GM23338 (cell line): Measurements from ENCODE around the gene NEXMIF. TPM values are rescaled to one million over a fixed set of nuclear protein-coding genes. Genes with fewer than 3 reads are reported as not detected.
"Not testable (repeated sequence)": the region's sequence is repeated elsewhere in the genome, so short reads cannot be mapped to it uniquely, and the experiment has no call there.

Experiments used
- ATAC-seq: fragments of 200-7000 bp; cut with Tn5 transposase; 3 replicates; pipeline ENCODE4 v1.9.1; 2020
- DNase-seq: peaks from one replicate; pipeline ENCODE4 v3.0.0-alpha.2; 2015; ENCODE audit warnings: low spot score
- H2AFZ ChIP-seq: fragments of 200-600 bp; sonication (generic); 2 replicates; pipeline ENCODE4 v1.8.0; 2016; ENCODE audit warnings: antibody characterized with exemption, mild to moderate bottlenecking, moderate library complexity
- H3F3A ChIP-seq: fragments of 200-600 bp; sonication (generic); replicated peaks from 2 replicates; pipeline ENCODE4 v1.8.0; 2017; ENCODE audit warnings: antibody characterized with exemption, mixed run types, low read depth
- H3K27ac ChIP-seq: fragments of 200-600 bp; sonication (generic); 2 replicates; pipeline ENCODE4 v1.6.1; 2016; ENCODE audit warnings: low read depth
- H3K27me3 ChIP-seq: fragments of 200-600 bp; sonication (generic); 2 replicates; pipeline ENCODE4 v1.8.0; 2016; ENCODE audit warnings: mild to moderate bottlenecking, mixed run types, moderate library complexity; ENCODE audit not compliant: insufficient read depth
- H3K36me3 ChIP-seq: fragments of 200-600 bp; sonication (generic); 2 replicates; pipeline ENCODE4 v1.8.0; 2016; ENCODE audit warnings: mild to moderate bottlenecking; ENCODE audit not compliant: insufficient read depth
- H3K4me1 ChIP-seq: fragments of 200-600 bp; sonication (generic); 2 replicates; pipeline ENCODE4 v1.8.0; 2016; ENCODE audit warnings: mild to moderate bottlenecking, moderate library complexity; ENCODE audit not compliant: insufficient read depth
- H3K4me2 ChIP-seq: fragments of 200-600 bp; sonication (generic); 2 replicates; pipeline ENCODE4 v1.7.1; 2017; ENCODE audit warnings: mixed run types
- H3K4me3 ChIP-seq: fragments of 200-600 bp; sonication (generic); 2 replicates; pipeline ENCODE4 v1.6.1; 2016; ENCODE audit warnings: mixed run types
- H3K79me2 ChIP-seq: fragments of 200-600 bp; sonication (generic); replicated peaks from 2 replicates; pipeline ENCODE4 v1.8.0; 2017; ENCODE audit warnings: mild to moderate bottlenecking; ENCODE audit not compliant: insufficient read depth
- H3K9me2 ChIP-seq: fragments of 200-600 bp; sonication (generic); 2 replicates; pipeline ENCODE4 v1.8.0; 2017; ENCODE audit not compliant: insufficient read depth
- H4K20me1 ChIP-seq: fragments of 200-600 bp; sonication (generic); replicated peaks from 2 replicates; pipeline ENCODE4 v1.8.0; 2017; ENCODE audit warnings: mild to moderate bottlenecking; ENCODE audit not compliant: insufficient read depth
- H3K27ac Mint-ChIP-seq: 2 replicates; pipeline ENCODE4 v1.8.0; 2020; ENCODE audit warnings: inconsistent platforms, mild to moderate bottlenecking, moderate library complexity, mixed read lengths
- H3K27me3 Mint-ChIP-seq: 3 replicates; pipeline ENCODE4 v1.8.0; 2022; ENCODE audit warnings: low read depth, mild to moderate bottlenecking, moderate library complexity, mixed read lengths, inconsistent platforms; ENCODE audit not compliant: insufficient read depth, poor library complexity
- H3K36me3 Mint-ChIP-seq: 3 replicates; pipeline ENCODE4 v1.8.0; 2021; ENCODE audit warnings: low read depth, mild to moderate bottlenecking, inconsistent platforms, moderate library complexity, mixed read lengths
- H3K4me1 Mint-ChIP-seq: 3 replicates; pipeline ENCODE4 v1.8.0; 2020; ENCODE audit warnings: mild to moderate bottlenecking, inconsistent platforms, mixed read lengths
- H3K4me3 Mint-ChIP-seq: 3 replicates; pipeline ENCODE4 v1.8.0; 2021; ENCODE audit warnings: moderate library complexity, mild to moderate bottlenecking, inconsistent platforms, mixed read lengths
- H3K9me3 Mint-ChIP-seq: 3 replicates; pipeline ENCODE4 v1.8.0; 2020; ENCODE audit warnings: moderate library complexity, mild to moderate bottlenecking, inconsistent platforms, mixed read lengths
- CREB1 ChIP-seq: fragments of 250-450 bp; sonication (Bioruptor Pico); IDR thresholded peaks from 2 replicates; pipeline ENCODE4 v1.5.0; 2020; ENCODE audit warnings: low read depth, mild to moderate bottlenecking, moderate library complexity
- EZH2 ChIP-seq: fragments of 200-600 bp; sonication (generic); IDR thresholded peaks from one replicate; pipeline ENCODE4 v1.8.0; 2017; ENCODE audit warnings: antibody characterized with exemption, mild to moderate bottlenecking, low read depth; ENCODE audit not compliant: unreplicated experiment
- NANOG ChIP-seq: IDR thresholded peaks from 2 replicates; pipeline ENCODE4 v1.6.1; 2016; ENCODE audit warnings: antibody characterized with exemption, borderline replicate concordance
- POLR2AphosphoS5 ChIP-seq: IDR thresholded peaks from 2 replicates; pipeline ENCODE4 v1.6.1; 2016; ENCODE audit warnings: antibody characterized with exemption, low read depth
- ZNF331 ChIP-seq: fragments of 250-450 bp; sonication (Bioruptor Pico); IDR thresholded peaks from 2 replicates; pipeline ENCODE4 v1.5.0; 2020; ENCODE audit warnings: low read depth, mild to moderate bottlenecking, moderate library complexity
- polyA plus RNA-seq: library from polyadenylated mRNA; unstranded; fragments of >200 nt; fragmentation: Nextera tagmentation; extraction: Ambion mirVana; gene quantifications from 2 replicates; pipeline ENCODE4 v1.2.1, GENCODE V29; 2016
- total RNA-seq: library from RNA; depleted of rRNA; stranded (reverse); fragments of >200 nt; shearing (Covaris generic); gene quantifications from 2 replicates; pipeline ENCODE4 v1.2.3, GENCODE V29; 2014
- TF ChIP-seq, protein P1 (sequence below): fragments of 250-450 bp; sonication (Bioruptor Pico); IDR thresholded peaks from 2 replicates; pipeline ENCODE4 v1.5.0; 2020; ENCODE audit warnings: mild to moderate bottlenecking, moderate library complexity
- TF ChIP-seq, protein P2 (sequence below), 2 experiments: fragments of 200-600 bp in 1 of 2; sonication (generic) in 1 of 2; conservative IDR thresholded peaks; 2 replicates each; pipeline versions ENCODE4 v1.5.1 to v1.6.1; 2016 to 2017; ENCODE audit warnings: antibody characterized with exemption in 2 of 2, low read depth in 2 of 2, mild to moderate bottlenecking in 2 of 2, moderate library complexity in 1 of 2

NEXMIF gene
- total and polyA plus RNA-seq, 2 experiments from 2014 or later, result 0.16 to 0.76 TPM

DNA sequence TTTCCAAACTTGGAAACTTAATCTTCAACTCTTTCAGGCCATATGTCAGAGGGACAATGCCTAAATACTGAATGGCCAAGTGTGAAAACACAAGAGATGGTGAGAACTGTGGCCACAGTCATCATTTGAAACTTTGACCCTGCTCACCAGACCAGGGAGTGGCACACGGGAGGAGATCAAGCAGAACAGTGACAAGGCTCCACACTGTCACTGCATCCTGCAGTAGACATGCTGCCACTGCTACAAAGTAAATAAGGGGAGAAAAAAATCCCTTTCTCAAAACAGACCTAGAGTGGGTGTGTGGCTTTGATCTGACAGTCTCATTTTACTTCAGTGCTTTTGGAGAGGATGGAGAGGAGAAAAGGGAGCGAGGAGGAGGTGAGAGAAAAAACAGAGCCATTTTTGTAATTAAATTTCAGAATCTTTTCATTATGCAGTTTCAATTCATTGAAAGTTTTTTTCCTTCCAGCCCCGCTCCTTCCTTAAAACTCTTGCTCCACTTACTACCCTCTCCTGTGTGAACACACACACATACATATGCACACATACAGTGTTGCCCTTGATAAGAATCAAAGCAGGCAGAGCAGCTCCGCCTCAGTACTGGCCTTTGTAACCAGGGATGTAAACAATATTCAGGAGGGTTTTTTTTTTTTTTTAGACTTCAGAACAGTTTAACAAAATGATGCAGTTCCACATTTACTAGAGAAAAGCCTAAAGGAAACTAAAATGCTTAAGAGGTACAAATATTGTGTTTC is 34.4 kb downstream of the NEXMIF start (continued):
- TF ChIP-seq, protein P1, sequence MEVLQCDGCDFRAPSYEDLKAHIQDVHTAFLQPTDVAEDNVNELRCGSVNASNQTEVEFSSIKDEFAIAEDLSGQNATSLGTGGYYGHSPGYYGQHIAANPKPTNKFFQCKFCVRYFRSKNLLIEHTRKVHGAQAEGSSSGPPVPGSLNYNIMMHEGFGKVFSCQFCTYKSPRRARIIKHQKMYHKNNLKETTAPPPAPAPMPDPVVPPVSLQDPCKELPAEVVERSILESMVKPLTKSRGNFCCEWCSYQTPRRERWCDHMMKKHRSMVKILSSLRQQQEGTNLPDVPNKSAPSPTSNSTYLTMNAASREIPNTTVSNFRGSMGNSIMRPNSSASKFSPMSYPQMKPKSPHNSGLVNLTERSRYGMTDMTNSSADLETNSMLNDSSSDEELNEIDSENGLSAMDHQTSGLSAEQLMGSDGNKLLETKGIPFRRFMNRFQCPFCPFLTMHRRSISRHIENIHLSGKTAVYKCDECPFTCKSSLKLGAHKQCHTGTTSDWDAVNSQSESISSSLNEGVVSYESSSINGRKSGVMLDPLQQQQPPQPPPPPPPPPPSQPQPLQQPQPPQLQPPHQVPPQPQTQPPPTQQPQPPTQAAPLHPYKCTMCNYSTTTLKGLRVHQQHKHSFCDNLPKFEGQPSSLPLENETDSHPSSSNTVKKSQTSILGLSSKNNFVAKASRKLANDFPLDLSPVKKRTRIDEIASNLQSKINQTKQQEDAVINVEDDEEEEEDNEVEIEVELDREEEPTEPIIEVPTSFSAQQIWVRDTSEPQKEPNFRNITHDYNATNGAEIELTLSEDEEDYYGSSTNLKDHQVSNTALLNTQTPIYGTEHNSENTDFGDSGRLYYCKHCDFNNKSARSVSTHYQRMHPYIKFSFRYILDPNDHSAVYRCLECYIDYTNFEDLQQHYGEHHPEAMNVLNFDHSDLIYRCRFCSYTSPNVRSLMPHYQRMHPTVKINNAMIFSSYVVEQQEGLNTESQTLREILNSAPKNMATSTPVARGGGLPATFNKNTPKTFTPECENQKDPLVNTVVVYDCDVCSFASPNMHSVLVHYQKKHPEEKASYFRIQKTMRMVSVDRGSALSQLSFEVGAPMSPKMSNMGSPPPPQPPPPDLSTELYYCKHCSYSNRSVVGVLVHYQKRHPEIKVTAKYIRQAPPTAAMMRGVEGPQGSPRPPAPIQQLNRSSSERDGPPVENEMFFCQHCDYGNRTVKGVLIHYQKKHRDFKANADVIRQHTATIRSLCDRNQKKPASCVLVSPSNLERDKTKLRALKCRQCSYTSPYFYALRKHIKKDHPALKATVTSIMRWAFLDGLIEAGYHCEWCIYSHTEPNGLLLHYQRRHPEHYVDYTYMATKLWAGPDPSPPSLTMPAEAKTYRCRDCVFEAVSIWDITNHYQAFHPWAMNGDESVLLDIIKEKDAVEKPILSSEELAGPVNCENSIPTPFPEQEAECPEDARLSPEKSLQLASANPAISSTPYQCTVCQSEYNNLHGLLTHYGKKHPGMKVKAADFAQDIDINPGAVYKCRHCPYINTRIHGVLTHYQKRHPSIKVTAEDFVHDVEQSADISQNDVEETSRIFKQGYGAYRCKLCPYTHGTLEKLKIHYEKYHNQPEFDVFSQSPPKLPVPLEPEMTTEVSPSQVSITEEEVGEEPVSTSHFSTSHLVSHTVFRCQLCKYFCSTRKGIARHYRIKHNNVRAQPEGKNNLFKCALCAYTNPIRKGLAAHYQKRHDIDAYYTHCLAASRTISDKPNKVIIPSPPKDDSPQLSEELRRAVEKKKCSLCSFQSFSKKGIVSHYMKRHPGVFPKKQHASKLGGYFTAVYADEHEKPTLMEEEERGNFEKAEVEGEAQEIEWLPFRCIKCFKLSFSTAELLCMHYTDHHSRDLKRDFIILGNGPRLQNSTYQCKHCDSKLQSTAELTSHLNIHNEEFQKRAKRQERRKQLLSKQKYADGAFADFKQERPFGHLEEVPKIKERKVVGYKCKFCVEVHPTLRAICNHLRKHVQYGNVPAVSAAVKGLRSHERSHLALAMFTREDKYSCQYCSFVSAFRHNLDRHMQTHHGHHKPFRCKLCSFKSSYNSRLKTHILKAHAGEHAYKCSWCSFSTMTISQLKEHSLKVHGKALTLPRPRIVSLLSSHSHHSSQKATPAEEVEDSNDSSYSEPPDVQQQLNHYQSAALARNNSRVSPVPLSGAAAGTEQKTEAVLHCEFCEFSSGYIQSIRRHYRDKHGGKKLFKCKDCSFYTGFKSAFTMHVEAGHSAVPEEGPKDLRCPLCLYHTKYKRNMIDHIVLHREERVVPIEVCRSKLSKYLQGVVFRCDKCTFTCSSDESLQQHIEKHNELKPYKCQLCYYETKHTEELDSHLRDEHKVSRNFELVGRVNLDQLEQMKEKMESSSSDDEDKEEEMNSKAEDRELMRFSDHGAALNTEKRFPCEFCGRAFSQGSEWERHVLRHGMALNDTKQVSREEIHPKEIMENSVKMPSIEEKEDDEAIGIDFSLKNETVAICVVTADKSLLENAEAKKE (CRISPR knock-in tag), result no peak
- no peak for TF ChIP-seq ZNF331 (CRISPR knock-in tag)

DNA sequence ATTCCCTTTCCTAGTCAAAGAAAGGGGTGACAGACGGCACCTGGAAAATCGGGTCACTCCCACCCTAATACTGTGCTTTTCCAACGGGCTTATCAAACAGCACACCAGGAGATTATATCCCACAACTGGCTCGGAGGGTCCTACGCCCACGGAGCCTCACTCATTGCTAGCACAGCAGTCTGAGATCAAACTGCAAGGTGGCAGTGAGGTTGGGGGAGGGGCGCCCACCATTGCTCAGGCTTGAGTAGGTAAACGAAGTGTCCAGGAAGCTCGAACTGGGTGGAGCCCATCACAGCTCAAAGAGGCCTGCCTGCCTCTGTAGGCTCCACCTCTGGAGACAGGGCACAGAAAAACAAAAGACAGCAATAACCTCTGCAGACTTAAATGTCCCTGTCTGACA is 42.9 kb downstream of the NEXMIF start:
- H2AFZ ChIP-seq, result not testable (repeated sequence)
- peaks cover 44% of the 10 kb centered on the region for H3K9me3 Mint-ChIP-seq

DNA sequence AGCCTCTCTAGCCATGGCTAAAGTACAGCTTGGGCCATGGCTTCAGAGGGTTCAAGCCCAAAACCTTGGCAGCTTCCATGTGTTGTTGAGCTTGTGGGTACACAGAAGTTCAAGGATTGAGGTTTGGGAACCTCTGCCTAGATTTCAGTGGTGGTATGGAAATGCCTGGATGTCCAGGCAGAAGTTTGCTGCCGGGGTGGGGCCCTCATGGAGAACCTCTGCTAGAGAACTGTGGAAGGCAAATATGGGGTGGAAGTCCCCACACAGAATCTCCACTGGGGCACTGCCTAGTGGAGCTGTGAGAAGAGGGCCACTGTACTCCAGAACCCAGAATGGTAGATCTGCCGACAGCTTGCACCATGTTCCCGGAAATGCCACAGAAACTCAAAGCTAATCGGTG is 59.5 kb downstream of the NEXMIF start:
- Mint-ChIP-seq H3K4me3 (no peak overlapping the region), H3K9me3 (peaks cover 31% of the 10 kb centered on the region), H3K36me3 (peaks cover 13% of the 10 kb centered on the region; the same call in 2 of the 3 replicates), H3K27ac (no peak overlapping the region), H3K27me3 (no peaks in the 10 kb centered on the region), H3K4me1 (no peaks in the 10 kb centered on the region)
- H3K27me3 ChIP-seq, result no peaks in the 10 kb centered on the region
- H2AFZ ChIP-seq, result no peak overlapping the region
- H3K27ac ChIP-seq, result no peak overlapping the region
- ATAC-seq (no peak), DNase-seq (no peak)
- H3F3A ChIP-seq, result no peaks in the 10 kb centered on the region
- no peaks in the 10 kb centered on the region for H3K9me2 ChIP-seq
- H3K4me2 ChIP-seq, result no peak overlapping the region
- no peak overlapping the region for H3K4me3 ChIP-seq
- H3K36me3 ChIP-seq, result no peaks in the 10 kb centered on the region
- no peaks in the 10 kb centered on the region for H3K4me1 ChIP-seq
- H3K79me2 ChIP-seq, result no peaks in the 10 kb centered on the region
- no peaks in the 10 kb centered on the region for H4K20me1 ChIP-seq
- no peak for TF ChIP-seq POLR2AphosphoS5
- no peak for TF ChIP-seq CREB1 (CRISPR knock-in tag)
- TF ChIP-seq, protein P2, sequence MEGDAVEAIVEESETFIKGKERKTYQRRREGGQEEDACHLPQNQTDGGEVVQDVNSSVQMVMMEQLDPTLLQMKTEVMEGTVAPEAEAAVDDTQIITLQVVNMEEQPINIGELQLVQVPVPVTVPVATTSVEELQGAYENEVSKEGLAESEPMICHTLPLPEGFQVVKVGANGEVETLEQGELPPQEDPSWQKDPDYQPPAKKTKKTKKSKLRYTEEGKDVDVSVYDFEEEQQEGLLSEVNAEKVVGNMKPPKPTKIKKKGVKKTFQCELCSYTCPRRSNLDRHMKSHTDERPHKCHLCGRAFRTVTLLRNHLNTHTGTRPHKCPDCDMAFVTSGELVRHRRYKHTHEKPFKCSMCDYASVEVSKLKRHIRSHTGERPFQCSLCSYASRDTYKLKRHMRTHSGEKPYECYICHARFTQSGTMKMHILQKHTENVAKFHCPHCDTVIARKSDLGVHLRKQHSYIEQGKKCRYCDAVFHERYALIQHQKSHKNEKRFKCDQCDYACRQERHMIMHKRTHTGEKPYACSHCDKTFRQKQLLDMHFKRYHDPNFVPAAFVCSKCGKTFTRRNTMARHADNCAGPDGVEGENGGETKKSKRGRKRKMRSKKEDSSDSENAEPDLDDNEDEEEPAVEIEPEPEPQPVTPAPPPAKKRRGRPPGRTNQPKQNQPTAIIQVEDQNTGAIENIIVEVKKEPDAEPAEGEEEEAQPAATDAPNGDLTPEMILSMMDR (conservative IDR thresholded peaks at IDR 0.05; ENCODE audit: low read depth in 2 of 2), result no peak
- TF ChIP-seq EZH2, result no peak
- TF ChIP-seq NANOG, result no peak

More for the DNA sequence above, 42.9 kb downstream of the NEXMIF start:
- H3K4me3 ChIP-seq, H3K4me1 Mint-ChIP-seq, H3K4me2 ChIP-seq, H3K9me2 ChIP-seq, H4K20me1 ChIP-seq, H3F3A ChIP-seq, H3K27ac Mint-ChIP-seq, H3K27me3 Mint-ChIP-seq, DNase-seq, H3K36me3 ChIP-seq, H3K4me3 Mint-ChIP-seq, ATAC-seq, H3K4me1 ChIP-seq, H3K79me2 ChIP-seq, H3K27ac ChIP-seq, H3K27me3 ChIP-seq: not testable (repeated sequence)
- H3K36me3 Mint-ChIP-seq, result peaks cover 18% of the 10 kb centered on the region; the same call in 2 of the 3 replicates
